NCI-H526 treated with DMSO at 0.1 percent for 48 hours (cell line): ENCODE data around the gene PDGFRA.
"Not testable (repeated sequence)": the region's sequence is repeated elsewhere in the genome, so short reads cannot be mapped to it uniquely, and the experiment has no call there.

Source experiments
- DNase-seq: peaks from one replicate; lab custom pipeline; 2025; lab: John Stamatoyannopoulos, UW

The PDGFRA gene

DNA sequence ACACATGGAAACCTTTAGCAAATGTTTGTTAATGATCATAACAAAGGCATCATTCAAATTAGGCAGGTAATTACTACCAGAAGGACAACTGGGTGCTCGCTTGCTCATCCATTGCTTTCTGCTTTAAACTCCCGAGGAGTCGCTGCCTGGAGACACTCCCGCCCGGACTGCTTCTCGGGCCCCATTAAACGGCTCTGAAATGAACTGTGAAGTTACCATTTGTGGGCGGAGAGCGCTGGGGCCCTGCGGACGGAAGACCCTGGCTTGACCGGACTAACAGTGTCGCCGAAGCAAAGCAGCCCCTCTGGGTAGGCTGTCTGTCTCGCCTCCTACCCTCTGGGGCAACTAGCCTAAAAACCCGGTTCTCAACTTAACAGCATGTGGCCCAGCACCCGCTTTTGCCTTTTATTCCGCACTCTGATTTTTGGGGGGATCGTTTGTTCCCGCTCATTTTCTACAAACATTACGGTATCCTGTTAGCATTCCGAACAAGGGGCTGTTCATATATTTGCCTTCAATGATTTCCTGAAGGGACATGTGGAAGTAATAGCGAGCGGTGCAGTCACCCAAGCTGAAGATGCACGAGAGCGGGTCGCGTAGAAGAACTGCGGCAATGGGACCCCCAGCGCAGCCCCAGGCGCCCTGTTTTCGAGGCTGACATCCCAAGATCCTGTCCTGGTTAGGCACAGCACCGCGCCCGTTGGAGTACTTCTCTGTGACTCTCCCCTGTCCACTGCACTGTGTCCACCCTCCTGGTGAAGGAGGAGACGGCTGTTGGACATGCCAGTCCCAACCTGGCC, 1.6 kb upstream of the PDGFRA start:
- DNase-seq: peak; percentile 74

GRCh38 chr4:54228056-54228527, 1.0 kb upstream of the PDGFRA start:
- DNase-seq: peak; percentile 74

- no peak for DNase-seq
Measured at GRCh38 chr4:54228546-54228945, 547 bp upstream of the PDGFRA start.

DNA sequence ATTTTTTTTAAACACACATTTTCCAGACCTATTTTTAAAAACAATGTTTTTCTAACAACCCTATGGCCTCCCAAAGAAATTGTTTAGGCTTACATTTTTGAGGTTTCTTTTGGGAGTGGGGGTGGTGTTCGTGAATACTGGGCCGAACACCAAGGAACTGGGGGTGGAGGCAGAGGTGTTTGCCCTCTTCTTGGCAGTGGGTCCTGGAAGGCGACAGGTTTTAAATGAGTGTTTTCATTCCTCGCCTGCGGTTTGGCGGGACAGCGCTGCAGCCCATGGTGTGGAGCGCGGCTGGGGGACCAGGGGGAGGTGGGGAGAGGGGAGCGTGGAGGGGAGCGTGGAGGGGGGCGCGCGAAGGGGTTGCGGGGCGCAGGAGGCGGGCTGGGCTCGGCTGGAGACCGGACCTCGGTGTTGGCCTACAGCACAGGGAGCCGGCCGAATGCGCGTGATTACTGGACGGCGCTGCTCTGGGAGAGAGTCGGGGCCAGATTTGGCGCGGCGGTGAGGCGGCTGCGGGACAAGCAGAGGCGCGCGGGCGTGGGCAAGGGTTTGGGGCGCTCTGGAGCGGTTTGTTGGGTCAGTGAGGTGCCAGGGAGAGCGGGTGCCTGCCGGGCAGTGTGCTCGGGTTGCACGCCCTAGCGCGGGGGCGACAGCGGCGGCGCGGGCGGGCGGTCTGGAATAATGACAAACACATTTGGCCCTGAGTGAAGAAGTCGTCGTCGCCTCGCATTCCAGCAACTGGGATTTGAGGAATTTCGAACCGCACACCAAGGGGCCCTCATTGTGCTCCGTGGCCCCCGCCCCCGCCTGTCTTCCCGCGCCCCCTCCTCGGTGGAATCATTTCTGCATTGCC, 764 bp downstream of the PDGFRA start:
- no peak for DNase-seq

GRCh38 chr4:54230484-54231418, 1.7 kb downstream of the PDGFRA start:
- peak; percentile 23 for DNase-seq

DNA sequence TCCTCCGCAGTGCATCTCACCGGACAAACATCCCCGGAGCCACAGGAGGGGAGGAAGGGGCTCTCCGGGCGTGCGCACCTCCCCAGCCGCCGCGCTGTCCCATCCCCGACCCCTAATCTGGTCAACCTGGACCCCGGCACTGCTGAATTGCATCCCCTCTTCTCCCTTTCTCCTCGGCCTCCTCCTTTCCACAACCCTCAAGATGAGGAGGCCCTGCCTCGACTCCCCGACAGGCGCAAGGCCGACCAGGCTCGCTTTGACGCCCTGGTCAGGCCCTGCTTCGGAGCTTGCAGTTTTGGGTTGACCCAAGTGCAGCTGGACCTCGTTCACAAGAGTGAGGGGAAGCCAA, 2.3 kb downstream of the PDGFRA start:
- no peak for DNase-seq

- DNase-seq: no peak
Measured at GRCh38 chr4:54231768-54232688, 2.9 kb downstream of the PDGFRA start.

DNA sequence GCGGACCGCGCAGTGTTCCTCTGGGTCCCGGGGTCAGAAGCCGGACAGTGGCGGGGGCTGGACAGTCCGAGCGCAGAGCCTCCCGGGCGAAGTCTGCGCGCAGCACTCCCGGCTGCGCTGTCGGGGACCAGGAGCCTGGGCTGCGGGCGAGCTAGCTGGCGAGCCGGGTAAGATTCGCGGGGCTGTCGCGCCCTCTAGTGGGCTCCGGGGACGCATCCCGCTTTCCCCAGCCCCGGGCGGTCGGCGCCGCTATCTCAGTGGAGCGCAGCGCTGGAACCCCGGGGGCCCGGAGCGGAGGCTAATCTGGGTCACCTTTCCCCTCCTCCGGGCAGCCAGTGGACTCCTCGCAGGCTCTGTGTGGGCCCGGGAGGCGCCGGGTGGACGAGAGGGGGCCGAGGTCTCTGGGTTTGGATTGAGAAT, 4.2 kb downstream of the PDGFRA start:
- peak; percentile 65 for DNase-seq

DNA sequence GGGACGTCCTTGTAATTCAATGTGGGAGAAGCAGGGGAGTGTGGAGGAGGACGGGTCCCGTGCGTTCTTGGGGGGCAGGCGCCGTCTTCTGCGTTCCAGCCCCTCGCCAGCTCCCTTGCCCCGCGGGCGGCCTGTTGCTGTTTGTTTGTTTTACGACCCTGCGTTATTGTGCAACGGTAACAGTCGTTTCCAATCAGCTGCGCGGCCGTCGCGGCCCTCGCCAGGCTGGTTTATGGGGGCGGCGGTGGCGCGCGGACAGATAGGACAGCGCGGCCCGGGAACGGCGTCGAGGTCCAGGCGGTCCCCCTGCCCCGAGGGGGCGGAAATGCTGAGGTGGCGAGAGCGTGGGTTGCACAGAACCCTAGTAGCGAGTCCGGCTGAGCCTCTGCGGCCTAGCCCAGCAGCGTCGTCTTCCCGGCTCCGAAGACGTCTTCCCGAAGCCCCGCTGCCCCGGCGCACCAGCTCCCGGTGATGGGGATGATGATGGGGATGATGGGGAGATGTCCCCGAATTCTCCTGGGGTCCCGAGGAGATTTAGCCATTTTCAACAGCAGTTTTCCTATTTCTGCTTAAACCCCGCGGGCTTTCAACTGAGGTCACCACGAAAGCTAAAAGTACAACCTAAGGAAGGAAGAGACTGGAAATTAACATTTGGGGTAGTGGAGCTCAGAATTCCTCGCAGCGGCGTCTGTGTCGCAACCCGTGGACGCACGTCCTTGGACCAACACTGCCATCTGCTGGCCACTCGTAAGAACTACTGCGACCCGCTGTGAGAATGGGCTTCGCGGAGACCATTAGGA, 4.8 kb downstream of the PDGFRA start:
- DNase-seq: peak; percentile 67

GRCh38 chr4:54234497-54235205, 5.6 kb downstream of the PDGFRA start:
- DNase-seq: no peak

DNA sequence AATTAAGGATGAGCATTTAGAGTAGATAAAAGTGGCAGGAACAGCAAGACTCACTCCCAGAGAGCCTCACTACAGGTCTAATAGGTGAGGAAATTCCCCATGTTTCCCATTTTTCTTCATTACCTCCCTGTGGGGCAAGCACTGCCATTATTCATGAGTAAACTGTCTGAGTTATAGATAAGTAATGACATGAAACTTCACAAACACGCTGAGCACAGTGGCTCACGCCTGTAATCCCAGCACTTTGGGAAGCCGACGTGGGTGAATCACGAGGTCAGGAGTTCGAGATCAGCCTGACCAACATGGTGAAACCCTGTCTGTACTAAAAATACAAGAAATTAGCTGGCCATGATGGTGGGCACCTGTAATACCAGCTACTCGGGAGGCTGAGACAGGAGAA, 7.2 kb downstream of the PDGFRA start:
- not testable (repeated sequence) for DNase-seq

DNA sequence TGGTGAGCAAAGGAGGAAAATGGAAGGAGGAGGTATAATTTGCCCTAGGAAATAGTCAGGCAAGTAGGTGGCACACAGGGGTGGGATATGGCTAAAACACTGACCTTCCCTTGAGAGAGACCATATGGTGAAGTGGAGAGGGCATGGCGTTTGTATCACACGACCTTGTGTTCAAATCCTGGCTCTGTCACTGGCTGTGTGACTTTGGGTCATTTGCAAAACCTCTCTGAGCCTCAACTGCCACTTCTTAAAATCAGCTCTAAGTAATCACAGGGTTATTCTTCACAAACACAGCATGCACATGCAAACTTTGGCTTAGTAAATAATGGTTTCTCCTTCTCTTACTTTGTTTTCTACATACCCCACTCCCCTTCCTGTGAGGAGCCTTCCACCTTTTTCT, 8.7 kb downstream of the PDGFRA start:
- DNase-seq: no peak

GRCh38 chr4:54238389-54238788, 9.3 kb downstream of the PDGFRA start:
- no peak for DNase-seq

GRCh38 chr4:54241268-54241823, 12.3 kb downstream of the PDGFRA start:
- not testable (repeated sequence) for DNase-seq

DNA sequence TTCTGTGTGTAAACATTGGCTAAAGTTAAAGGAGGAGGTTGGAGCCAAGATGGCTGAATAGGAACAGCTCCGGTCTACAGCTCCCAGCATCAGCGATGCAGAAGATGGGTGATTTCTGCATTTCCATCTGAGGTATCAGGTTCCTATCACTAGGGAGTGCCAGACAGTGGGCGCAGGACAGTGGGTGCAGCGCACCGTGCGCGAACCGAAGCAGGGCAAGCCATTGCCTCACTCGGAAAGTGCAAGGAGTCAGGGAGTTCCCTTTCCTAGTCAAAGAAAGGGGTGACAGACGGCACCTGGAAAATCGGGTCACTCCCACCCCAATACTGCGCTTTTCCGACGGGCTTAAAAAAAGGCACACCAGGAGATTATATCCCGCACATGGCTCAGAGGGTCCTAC, 14.4 kb downstream of the PDGFRA start:
- DNase-seq: not testable (repeated sequence)

GRCh38 chr4:54252312-54252711, 23.2 kb downstream of the PDGFRA start:
- not testable (repeated sequence) for DNase-seq

DNA sequence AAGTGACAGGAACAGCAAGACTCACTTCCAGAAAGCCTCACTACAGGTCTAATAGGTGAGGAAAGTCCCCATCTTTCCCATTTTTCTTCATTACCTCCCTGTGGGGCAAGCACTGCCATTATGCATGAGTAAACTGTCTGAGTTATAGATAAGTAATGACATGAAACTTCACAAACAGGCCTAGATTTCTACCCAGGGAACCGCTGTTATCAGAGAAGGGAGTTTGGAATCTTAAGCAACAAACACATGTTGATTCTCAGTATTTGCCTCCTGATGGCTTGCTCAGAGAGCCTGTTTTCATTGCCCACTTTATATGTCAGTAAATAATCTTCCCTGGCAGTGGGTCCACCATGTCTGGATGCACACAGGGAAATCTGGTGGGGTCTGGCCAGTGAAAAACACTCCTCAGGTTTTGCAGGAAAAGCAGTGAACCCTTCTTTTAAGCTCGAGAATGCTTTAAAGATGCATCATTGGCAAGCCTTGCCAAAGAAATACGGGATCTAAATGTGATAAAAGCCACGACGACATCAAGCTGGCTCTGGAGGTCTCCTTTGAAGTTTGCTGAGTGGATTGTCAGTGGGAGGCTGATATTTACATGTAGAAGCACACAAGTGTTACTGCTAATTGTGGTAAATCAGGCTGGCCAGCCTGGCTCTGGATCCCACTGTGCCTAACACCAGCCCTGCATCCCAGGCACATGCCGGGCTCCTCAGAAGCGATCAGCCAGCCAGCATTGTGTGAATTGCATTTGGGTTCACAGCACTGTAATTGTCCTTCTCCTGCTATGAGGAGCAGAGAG, 25.2 kb downstream of the PDGFRA start:
- DNase-seq: no peak

- no peak for DNase-seq
Measured at GRCh38 chr4:54254915-54255246, 25.8 kb downstream of the PDGFRA start.
